Measurements from ENCODE around the gene GNA15. TPM values are rescaled to one million over a fixed set of nuclear protein-coding genes. Genes with fewer than 3 reads are reported as not detected.

GNA15 gene
- total and polyA plus RNA-seq, 7 experiments from 2014 or later = 0.09 to 131 (median 3.7) TPM; not detected in 1

DNA sequence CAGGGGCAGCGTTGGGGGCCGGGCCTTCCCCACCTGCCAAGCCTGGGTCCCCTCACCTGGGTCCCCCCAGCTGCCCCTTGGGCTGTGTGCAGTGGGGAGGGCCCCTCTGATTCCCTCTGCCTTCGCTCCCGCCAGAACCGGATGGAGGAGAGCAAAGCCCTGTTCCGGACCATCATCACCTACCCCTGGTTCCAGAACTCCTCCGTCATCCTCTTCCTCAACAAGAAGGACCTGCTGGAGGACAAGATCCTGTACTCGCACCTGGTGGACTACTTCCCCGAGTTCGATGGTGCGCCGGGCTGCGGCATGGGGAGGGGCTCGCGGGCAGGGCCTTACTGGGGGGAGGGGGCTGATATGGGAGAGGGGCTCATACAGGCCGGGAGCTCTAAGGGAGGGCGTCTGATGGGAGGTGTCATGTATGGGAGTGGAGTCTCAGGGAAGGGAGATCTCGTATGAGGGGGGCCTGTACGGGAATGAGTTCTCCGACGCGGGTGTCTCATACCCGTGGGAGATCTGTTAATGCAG, 16.7 kb upstream of the GNA15 start:
- Mint-ChIP-seq H3K27me3 (no peaks in the 10 kb centered on the region), H3K36me3 (peaks cover 0 to 5% (median 0%) of the 10 kb centered on the region in 5 donors), H3K4me3 (no peak overlapping the region), H3K27ac (no peak overlapping the region), H3K9me3 (no peaks in the 10 kb centered on the region), H3K4me1 (no peaks in the 10 kb centered on the region)
- Histone ChIP-seq H3K4me1 (ENCODE audit: control insufficient read depth in 2 of 2, insufficient read depth in 2 of 2, low read length in 2 of 2) (no peaks in the 10 kb centered on the region), H3K36me3 (ENCODE audit: control insufficient read depth in 2 of 3, insufficient read depth in 3 of 3, low read length in 3 of 3) (peaks cover 0 to 5% (median 0%) of the 10 kb centered on the region in 3 experiments), H3K9me3 (ENCODE audit: control insufficient read depth in 2 of 3, low read length in 3 of 3) (no peaks in the 10 kb centered on the region), H3K27ac (ENCODE audit: low read depth, low read length) (no peak overlapping the region), H3K27me3 (ENCODE audit: control insufficient read depth in 2 of 2, insufficient read depth in 2 of 2, low read length in 2 of 2) (no peaks in the 10 kb centered on the region), H3K4me3 (ENCODE audit: low read length) (no peak overlapping the region)
- intact Hi-C loops (cut with micrococcal nuclease) = no loop called here
- DNase-seq (no peak), ATAC-seq (no peak)
- ChIA-PET POLR2A (no interaction called here), CTCF (interaction anchor here (1.1 kb wide), 1 partner anchor 168 kb away, joined by 3 read pairs; no protein-coding TSS in a partner anchor)

DNA sequence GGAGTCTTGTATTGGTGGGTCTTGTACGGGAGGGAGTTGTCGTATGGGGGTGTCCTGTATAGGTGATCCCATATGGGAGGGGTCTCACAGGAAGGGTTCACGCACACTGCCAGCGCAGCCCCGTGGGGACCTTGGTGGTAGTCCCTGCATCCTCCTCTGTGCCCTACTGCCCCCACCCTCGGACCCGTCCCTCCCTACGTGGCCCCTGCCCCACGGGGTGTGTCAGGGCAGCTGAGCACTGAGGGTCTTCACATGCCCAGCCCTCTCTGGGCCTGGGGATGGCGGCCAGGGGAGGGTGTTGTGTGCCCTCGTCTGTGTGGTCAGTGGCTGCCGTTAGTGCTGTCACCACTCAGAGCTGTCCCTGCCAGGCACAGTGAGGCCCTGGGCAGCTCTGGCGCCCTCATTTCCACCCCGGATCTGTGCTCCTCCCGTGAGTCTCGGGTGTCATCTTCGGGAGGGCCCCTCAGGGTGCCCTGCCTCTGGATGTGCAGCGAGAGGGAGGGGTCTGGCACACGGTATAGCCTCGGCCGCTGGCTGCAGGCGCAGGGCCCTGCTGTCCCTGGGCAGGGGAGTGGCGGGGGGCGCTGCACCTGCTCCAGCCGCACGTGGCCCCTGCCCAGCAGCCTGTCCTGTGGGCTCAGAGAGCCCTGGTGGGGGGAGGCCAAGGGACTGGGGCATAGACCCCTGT, 16.0 kb upstream of the GNA15 start:
- H3K36me3 Mint-ChIP-seq = peaks cover 0 to 5% (median 0%) of the 10 kb centered on the region in 5 donors
- Histone ChIP-seq H3K4me3 (ENCODE audit: low read length) (no peak overlapping the region), H3K27me3 (ENCODE audit: control insufficient read depth in 2 of 2, insufficient read depth in 2 of 2, low read length in 2 of 2) (no peaks in the 10 kb centered on the region), H3K27ac (ENCODE audit: low read depth, low read length) (no peak overlapping the region), H3K9me3 (ENCODE audit: control insufficient read depth in 2 of 3, low read length in 3 of 3) (no peaks in the 10 kb centered on the region), H3K4me1 (ENCODE audit: control insufficient read depth in 2 of 2, insufficient read depth in 2 of 2, low read length in 2 of 2) (no peaks in the 10 kb centered on the region), H3K36me3 (ENCODE audit: control insufficient read depth in 2 of 3, insufficient read depth in 3 of 3, low read length in 3 of 3) (peaks cover 0 to 5% (median 0%) of the 10 kb centered on the region in 3 experiments)
- CTCF ChIA-PET = interaction anchor here (1.1 kb wide), 1 partner anchor 169 kb away, joined by 3 read pairs; no protein-coding TSS in a partner anchor
- POLR2A ChIA-PET = no interaction called here
- peaks cover 0 to 3% (median 0%) of the 10 kb centered on the region in 7 donors for H3K4me1 Mint-ChIP-seq
- no peak overlapping the region for H3K4me3 Mint-ChIP-seq
- no peak overlapping the region for H3K27ac Mint-ChIP-seq
- H3K9me3 Mint-ChIP-seq = no peaks in the 10 kb centered on the region
- ATAC-seq (no peak), DNase-seq (no peak)
- H3K27me3 Mint-ChIP-seq = peaks cover 0 to 2% (median 0%) of the 10 kb centered on the region in 5 donors
- intact Hi-C loops (cut with micrococcal nuclease) = no loop called here

DNA sequence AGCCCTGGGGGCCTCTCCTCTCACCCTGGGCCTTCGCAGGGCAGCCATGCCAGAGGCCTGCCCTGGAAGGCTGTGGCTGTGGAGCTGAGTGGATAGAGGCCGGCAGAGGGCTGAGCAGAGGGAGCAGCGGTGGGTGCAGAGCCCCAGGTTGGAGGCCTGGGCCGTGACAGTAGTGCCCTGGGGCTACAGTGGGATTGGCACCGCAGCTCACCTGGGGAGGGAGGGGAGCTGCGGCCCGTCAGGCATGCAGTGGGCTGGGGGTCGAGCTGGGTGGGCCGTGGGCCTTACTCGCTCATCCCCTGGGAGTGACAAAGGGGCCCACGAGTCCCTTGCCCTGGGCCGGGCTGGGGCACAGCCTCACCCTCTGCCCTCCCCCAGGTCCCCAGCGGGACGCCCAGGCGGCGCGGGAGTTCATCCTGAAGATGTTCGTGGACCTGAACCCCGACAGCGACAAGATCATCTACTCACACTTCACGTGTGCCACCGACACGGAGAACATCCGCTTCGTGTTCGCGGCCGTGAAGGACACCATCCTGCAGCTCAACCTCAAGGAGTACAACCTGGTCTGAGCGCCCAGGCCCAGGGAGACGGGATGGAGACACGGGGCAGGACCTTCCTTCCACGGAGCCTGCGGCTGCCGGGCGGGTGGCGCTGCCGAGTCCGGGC, 15.1 kb upstream of the GNA15 start:
- ChIA-PET CTCF (interaction anchor here (0.5 kb wide), 1 partner anchor 1670 kb away, joined by 3 read pairs; no protein-coding TSS in a partner anchor), POLR2A (no interaction called here)
- H3K27me3 ChIP-seq (ENCODE audit: control insufficient read depth in 2 of 2, insufficient read depth in 2 of 2, low read length in 2 of 2) = no peaks in the 10 kb centered on the region
- Mint-ChIP-seq H3K9me3 (no peaks in the 10 kb centered on the region), H3K4me1 (peaks cover 0 to 7% (median 0%) of the 10 kb centered on the region in 7 donors), H3K27ac (no peak overlapping the region), H3K4me3 (no peak overlapping the region), H3K27me3 (peaks cover 0 to 6% (median 2%) of the 10 kb centered on the region in 5 donors), H3K36me3 (peaks cover 0 to 5% (median 0%) of the 10 kb centered on the region in 5 donors)
- no peak overlapping the region for H3K4me3 ChIP-seq (ENCODE audit: low read length)
- intact Hi-C loops (cut with micrococcal nuclease) = no loop called here
- DNase-seq (no peak), ATAC-seq (no peak)
- no peaks in the 10 kb centered on the region for H3K9me3 ChIP-seq (ENCODE audit: control insufficient read depth in 2 of 3, low read length in 3 of 3)
- H3K27ac ChIP-seq (ENCODE audit: low read depth, low read length) = no peak overlapping the region
- peaks cover 0 to 5% (median 0%) of the 10 kb centered on the region in 3 experiments for H3K36me3 ChIP-seq (ENCODE audit: control insufficient read depth in 2 of 3, insufficient read depth in 3 of 3, low read length in 3 of 3)
- no peaks in the 10 kb centered on the region for H3K4me1 ChIP-seq (ENCODE audit: control insufficient read depth in 2 of 2, insufficient read depth in 2 of 2, low read length in 2 of 2)

GRCh38 chr19:3121396-3121795, 14.4 kb upstream of the GNA15 start:
- CTCF ChIA-PET = no interaction called here
- POLR2A ChIA-PET = no interaction called here
- Mint-ChIP-seq H3K4me1 (peaks cover 0 to 11% (median 0%) of the 10 kb centered on the region in 7 donors), H3K27me3 (peaks cover 0 to 6% (median 2%) of the 10 kb centered on the region in 5 donors), H3K27ac (no peak overlapping the region), H3K4me3 (no peak overlapping the region), H3K36me3 (peaks cover 0 to 5% (median 0%) of the 10 kb centered on the region in 5 donors), H3K9me3 (peaks cover 0 to 1% (median 0%) of the 10 kb centered on the region in 11 donors)
- no peak for DNase-seq
- intact Hi-C loops (cut with micrococcal nuclease) = no loop called here
- H3K36me3 ChIP-seq (ENCODE audit: control insufficient read depth in 2 of 3, insufficient read depth in 3 of 3, low read length in 3 of 3) = peaks cover 0 to 5% (median 0%) of the 10 kb centered on the region in 3 experiments
- H3K4me3 ChIP-seq (ENCODE audit: low read length) = no peak overlapping the region
- no peaks in the 10 kb centered on the region for H3K9me3 ChIP-seq (ENCODE audit: control insufficient read depth in 2 of 3, low read length in 3 of 3)
- no peak for ATAC-seq
- H3K27me3 ChIP-seq (ENCODE audit: control insufficient read depth in 2 of 2, insufficient read depth in 2 of 2, low read length in 2 of 2) = no peaks in the 10 kb centered on the region
- no peaks in the 10 kb centered on the region for H3K4me1 ChIP-seq (ENCODE audit: control insufficient read depth in 2 of 2, insufficient read depth in 2 of 2, low read length in 2 of 2)
- no peak overlapping the region for H3K27ac ChIP-seq (ENCODE audit: low read depth, low read length)

DNA sequence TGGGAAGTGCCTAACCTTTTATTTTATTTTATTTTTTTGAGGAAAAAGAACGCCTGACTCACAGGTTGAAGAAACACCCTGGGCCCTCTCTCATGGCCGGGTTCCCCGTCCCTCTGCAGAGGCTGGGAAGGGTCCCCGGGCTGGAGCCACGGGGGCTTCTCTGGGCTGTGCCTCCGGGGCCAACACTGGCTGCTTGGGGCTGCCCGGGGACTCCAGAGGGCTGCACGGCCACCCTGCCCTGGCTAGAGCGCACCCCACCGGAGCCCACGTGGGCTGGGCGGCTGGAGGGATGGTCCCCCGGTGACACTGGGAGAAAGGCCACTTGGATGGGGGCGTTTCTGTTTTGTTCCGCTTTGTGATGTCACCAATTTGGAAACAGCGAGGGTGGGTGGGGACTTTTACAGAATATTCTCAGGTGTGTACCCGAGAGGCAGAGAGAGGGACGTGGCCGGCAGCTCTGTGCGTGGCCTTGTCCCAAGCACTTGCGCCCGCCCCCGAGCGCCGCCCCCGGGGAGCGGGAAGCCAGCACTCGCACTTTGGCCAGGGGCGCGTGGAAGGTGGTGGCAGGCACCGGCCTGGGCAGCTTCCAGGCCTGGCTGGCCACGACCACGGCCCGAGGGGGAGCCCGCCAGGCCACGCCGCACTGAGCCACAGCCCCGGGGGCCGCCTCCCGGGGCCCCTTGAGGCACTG, 13.9 kb upstream of the GNA15 start:
- Histone ChIP-seq H3K4me1 (ENCODE audit: control insufficient read depth in 2 of 2, insufficient read depth in 2 of 2, low read length in 2 of 2) (no peaks in the 10 kb centered on the region), H3K9me3 (ENCODE audit: control insufficient read depth in 2 of 3, low read length in 3 of 3) (no peaks in the 10 kb centered on the region), H3K27ac (ENCODE audit: low read depth, low read length) (no peak overlapping the region), H3K27me3 (ENCODE audit: control insufficient read depth in 2 of 2, insufficient read depth in 2 of 2, low read length in 2 of 2) (no peaks in the 10 kb centered on the region), H3K36me3 (ENCODE audit: control insufficient read depth in 2 of 3, insufficient read depth in 3 of 3, low read length in 3 of 3) (peaks cover 0 to 5% (median 0%) of the 10 kb centered on the region in 3 experiments), H3K4me3 (ENCODE audit: low read length) (no peak overlapping the region)
- H3K9me3 Mint-ChIP-seq = peaks cover 0 to 1% (median 0%) of the 10 kb centered on the region in 11 donors
- peaks cover 0 to 6% (median 2%) of the 10 kb centered on the region in 5 donors for H3K27me3 Mint-ChIP-seq
- ChIA-PET CTCF (no interaction called here), POLR2A (no interaction called here)
- peaks cover 0 to 5% (median 0%) of the 10 kb centered on the region in 5 donors for H3K36me3 Mint-ChIP-seq
- no peak overlapping the region for H3K27ac Mint-ChIP-seq
- H3K4me3 Mint-ChIP-seq = no peak overlapping the region
- intact Hi-C loops (cut with micrococcal nuclease) = no loop called here
- no peak for DNase-seq
- H3K4me1 Mint-ChIP-seq = peaks cover 0 to 11% (median 0%) of the 10 kb centered on the region in 7 donors
- no peak for ATAC-seq

DNA sequence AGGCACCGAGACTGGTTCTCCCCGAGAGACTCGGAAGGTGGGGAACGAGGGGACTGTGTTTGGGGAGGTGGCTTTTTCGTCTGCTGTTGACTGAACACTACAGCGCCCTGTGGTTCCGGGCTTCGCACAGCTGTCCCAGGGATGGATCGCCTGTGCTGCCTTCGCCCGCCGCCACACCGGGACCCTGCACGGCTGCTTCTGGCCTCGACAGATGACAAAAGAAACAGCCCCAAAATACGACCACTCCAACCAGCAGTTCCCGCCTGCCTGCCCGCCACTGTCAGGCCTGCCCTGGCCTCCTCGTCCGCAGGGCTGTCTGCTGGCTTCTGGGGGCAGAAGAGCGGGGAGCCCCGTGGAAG, 13.3 kb upstream of the GNA15 start:
- Histone ChIP-seq H3K27me3 (ENCODE audit: control insufficient read depth in 2 of 2, insufficient read depth in 2 of 2, low read length in 2 of 2) (no peaks in the 10 kb centered on the region), H3K4me1 (ENCODE audit: control insufficient read depth in 2 of 2, insufficient read depth in 2 of 2, low read length in 2 of 2) (no peaks in the 10 kb centered on the region), H3K27ac (ENCODE audit: low read depth, low read length) (no peak overlapping the region), H3K4me3 (ENCODE audit: low read length) (no peak overlapping the region), H3K9me3 (ENCODE audit: control insufficient read depth in 2 of 3, low read length in 3 of 3) (no peaks in the 10 kb centered on the region), H3K36me3 (ENCODE audit: control insufficient read depth in 2 of 3, insufficient read depth in 3 of 3, low read length in 3 of 3) (peaks cover 0 to 5% (median 0%) of the 10 kb centered on the region in 3 experiments)
- Mint-ChIP-seq H3K36me3 (peaks cover 0 to 5% (median 0%) of the 10 kb centered on the region in 5 donors), H3K27me3 (peaks cover 0 to 6% (median 2%) of the 10 kb centered on the region in 5 donors), H3K4me3 (no peak overlapping the region), H3K9me3 (peaks cover 0 to 1% (median 0%) of the 10 kb centered on the region in 11 donors), H3K27ac (no peak overlapping the region), H3K4me1 (peaks cover 0 to 11% (median 0%) of the 10 kb centered on the region in 7 donors)
- no peak for DNase-seq
- intact Hi-C loops (cut with micrococcal nuclease) = no loop called here
- CTCF ChIA-PET = no interaction called here
- ATAC-seq = no peak
- POLR2A ChIA-PET = no interaction called here

Measured in naive thymus-derived CD4-positive, alpha-beta T cell (primary cell).